ENCODE measurements around the gene COL20A1. TPM values are rescaled to one million over a fixed set of nuclear protein-coding genes. Genes with fewer than 3 reads are reported as not detected.

Gene COL20A1
- total RNA-seq, 1 donor from 2014 or later, result not detected

GRCh38 chr20:63261060-63261794, 31.8 kb upstream of the COL20A1 start:
- TF ChIP-seq CTCF (IDR thresholded peaks at IDR 0.05), result no peak
- no peak overlapping the region for H3K27ac Mint-ChIP-seq (ENCODE audit: unreplicated experiment)
- H3K27me3 Mint-ChIP-seq (ENCODE audit: unreplicated experiment), result peaks cover 40% of the 10 kb centered on the region
- H3K9me3 Mint-ChIP-seq (ENCODE audit: unreplicated experiment), result no peaks in the 10 kb centered on the region
- H3K36me3 Mint-ChIP-seq (ENCODE audit: unreplicated experiment), result no peaks in the 10 kb centered on the region
- no peak for DNase-seq (ENCODE audit: extremely low spot score, unreplicated experiment)
- no peak overlapping the region for H3K4me3 Mint-ChIP-seq (ENCODE audit: unreplicated experiment)
- H3K4me1 Mint-ChIP-seq (ENCODE audit: unreplicated experiment), result peaks cover 4% of the 10 kb centered on the region

GRCh38 chr20:63261795-63262528, 31.0 kb upstream of the COL20A1 start:
- no peak for DNase-seq (ENCODE audit: extremely low spot score, unreplicated experiment)
- TF ChIP-seq CTCF (IDR thresholded peaks at IDR 0.05), result no peak
- no peaks in the 10 kb centered on the region for H3K9me3 Mint-ChIP-seq (ENCODE audit: unreplicated experiment)
- H3K27ac Mint-ChIP-seq (ENCODE audit: unreplicated experiment), result no peak overlapping the region
- no peaks in the 10 kb centered on the region for H3K36me3 Mint-ChIP-seq (ENCODE audit: unreplicated experiment)
- H3K27me3 Mint-ChIP-seq (ENCODE audit: unreplicated experiment), result peaks cover 33% of the 10 kb centered on the region
- H3K4me1 Mint-ChIP-seq (ENCODE audit: unreplicated experiment), result peaks cover 4% of the 10 kb centered on the region
- H3K4me3 Mint-ChIP-seq (ENCODE audit: unreplicated experiment), result no peak overlapping the region

DNA sequence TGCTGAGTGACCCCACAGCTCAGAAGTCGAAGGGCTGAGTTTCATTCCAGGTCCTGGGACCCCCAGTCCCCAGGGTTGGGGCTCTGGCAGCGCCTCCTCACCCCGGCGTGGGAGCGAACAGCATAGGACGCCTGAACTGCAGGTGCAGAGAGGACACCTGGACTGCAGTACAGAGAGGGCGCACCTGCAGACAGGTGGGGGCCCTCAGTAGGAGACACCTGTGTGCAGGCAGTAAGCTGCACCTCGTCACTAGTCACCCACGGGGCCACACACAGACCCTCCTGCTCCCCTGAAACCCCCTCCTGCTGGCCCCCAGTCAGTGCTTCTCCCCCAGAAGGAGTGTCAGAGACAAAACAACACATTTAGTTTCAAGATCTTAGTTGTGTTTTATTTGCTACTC, 30.1 kb upstream of the COL20A1 start:
- Mint-ChIP-seq H3K27me3 (ENCODE audit: unreplicated experiment) (peaks cover 24% of the 10 kb centered on the region), H3K9me3 (ENCODE audit: unreplicated experiment) (no peaks in the 10 kb centered on the region), H3K4me1 (ENCODE audit: unreplicated experiment) (peaks cover 4% of the 10 kb centered on the region), H3K27ac (ENCODE audit: unreplicated experiment) (no peak overlapping the region), H3K36me3 (ENCODE audit: unreplicated experiment) (no peaks in the 10 kb centered on the region), H3K4me3 (ENCODE audit: unreplicated experiment) (no peak overlapping the region)
- no peak for TF ChIP-seq CTCF (IDR thresholded peaks at IDR 0.05)
- no peak for DNase-seq (ENCODE audit: extremely low spot score, unreplicated experiment)

DNA sequence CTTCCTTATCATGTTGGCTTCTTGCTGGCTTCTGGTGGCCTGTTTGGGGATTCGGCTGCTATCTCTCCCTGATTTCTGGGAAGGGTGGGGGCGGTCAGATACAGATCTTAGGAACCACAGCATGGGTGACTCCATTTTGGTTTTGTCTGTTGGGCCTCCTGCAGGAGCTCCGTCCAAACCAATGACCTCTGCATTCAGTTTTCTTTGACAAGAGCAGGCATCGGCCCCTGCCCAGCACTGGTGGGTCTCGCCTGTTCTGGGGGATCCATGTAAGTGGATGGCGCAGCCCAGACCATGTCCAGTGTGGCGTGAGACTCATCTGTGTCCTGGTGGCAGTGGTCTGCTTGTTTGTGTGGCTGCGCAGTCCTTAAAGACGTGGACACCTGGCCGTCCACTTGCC, 29.0 kb upstream of the COL20A1 start:
- Mint-ChIP-seq H3K27ac (ENCODE audit: unreplicated experiment) (no peak overlapping the region), H3K4me1 (ENCODE audit: unreplicated experiment) (peaks cover 4% of the 10 kb centered on the region), H3K27me3 (ENCODE audit: unreplicated experiment) (peaks cover 23% of the 10 kb centered on the region), H3K36me3 (ENCODE audit: unreplicated experiment) (no peaks in the 10 kb centered on the region), H3K9me3 (ENCODE audit: unreplicated experiment) (no peaks in the 10 kb centered on the region), H3K4me3 (ENCODE audit: unreplicated experiment) (no peak overlapping the region)
- no peak for TF ChIP-seq CTCF (IDR thresholded peaks at IDR 0.05)
- no peak for DNase-seq (ENCODE audit: extremely low spot score, unreplicated experiment)

GRCh38 chr20:63264519-63264918, 28.5 kb upstream of the COL20A1 start:
- peaks cover 19% of the 10 kb centered on the region for H3K27me3 Mint-ChIP-seq (ENCODE audit: unreplicated experiment)
- no peaks in the 10 kb centered on the region for H3K9me3 Mint-ChIP-seq (ENCODE audit: unreplicated experiment)
- no peaks in the 10 kb centered on the region for H3K36me3 Mint-ChIP-seq (ENCODE audit: unreplicated experiment)
- H3K4me1 Mint-ChIP-seq (ENCODE audit: unreplicated experiment), result peaks cover 4% of the 10 kb centered on the region
- H3K4me3 Mint-ChIP-seq (ENCODE audit: unreplicated experiment), result no peak overlapping the region
- TF ChIP-seq CTCF (IDR thresholded peaks at IDR 0.05), result no peak
- no peak overlapping the region for H3K27ac Mint-ChIP-seq (ENCODE audit: unreplicated experiment)
- no peak for DNase-seq (ENCODE audit: extremely low spot score, unreplicated experiment)

Measured in osteocyte (in vitro differentiated cells).